Measurements from ENCODE around the gene SLC29A3.
"Not testable (repeated sequence)": the region's sequence is repeated elsewhere in the genome, so short reads cannot be mapped to it uniquely, and the experiment has no call there.

SLC29A3 gene

GRCh38 chr10:71319042-71319799 is at the start of gene SLC29A3:
Gene SLC29A3, plus strand, starts transcription at chr10:71319259. Its CDS starts 51 bp downstream, at chr10:71319310.
- DNase-seq (ENCODE audit: low read depth in 2 of 2): peak; percentile 49 to 53

GRCh38 chr10:71269301-71270288 is 49.5 kb upstream of the SLC29A3 start:
- no peak for DNase-seq (ENCODE audit: low read depth in 2 of 2)

- peak; percentile 37 to 40 for DNase-seq (ENCODE audit: low read depth in 2 of 2)
These were observed 48.5 kb upstream of the SLC29A3 start for GRCh38 chr10:71270301-71271220.

- DNase-seq (ENCODE audit: low read depth in 2 of 2): no peak
These were observed 47.4 kb upstream of the SLC29A3 start for GRCh38 chr10:71271662-71272055.

- peak in 1 of 2 experiments; percentile 39 for DNase-seq (ENCODE audit: low read depth in 2 of 2)
These were observed 46.8 kb upstream of the SLC29A3 start for GRCh38 chr10:71272056-71272771.

GRCh38 chr10:71272974-71273373 is 46.1 kb upstream of the SLC29A3 start:
- not testable (repeated sequence) for DNase-seq (ENCODE audit: low read depth in 2 of 2)

GRCh38 chr10:71273506-71273905 is 45.6 kb upstream of the SLC29A3 start:
- DNase-seq (ENCODE audit: low read depth in 2 of 2): no peak

GRCh38 chr10:71274901-71275796 is 43.9 kb upstream of the SLC29A3 start:
- DNase-seq (ENCODE audit: low read depth in 2 of 2): no peak

GRCh38 chr10:71276873-71277272 is 42.2 kb upstream of the SLC29A3 start:
- DNase-seq (ENCODE audit: low read depth in 2 of 2): no peak

- DNase-seq (ENCODE audit: low read depth in 2 of 2): no peak
These were observed 41.0 kb upstream of the SLC29A3 start for GRCh38 chr10:71277914-71278665.

- no peak for DNase-seq (ENCODE audit: low read depth in 2 of 2)
These were observed 40.1 kb upstream of the SLC29A3 start for GRCh38 chr10:71278691-71279588.

- DNase-seq (ENCODE audit: low read depth in 2 of 2): no peak
These were observed 39.4 kb upstream of the SLC29A3 start for GRCh38 chr10:71279590-71280170.

- no peak for DNase-seq (ENCODE audit: low read depth in 2 of 2)
These were observed 38.8 kb upstream of the SLC29A3 start for GRCh38 chr10:71280216-71280615.

- no peak for DNase-seq (ENCODE audit: low read depth in 2 of 2)
These were observed 38.2 kb upstream of the SLC29A3 start for GRCh38 chr10:71280825-71281224.

GRCh38 chr10:71281646-71282322 is 37.3 kb upstream of the SLC29A3 start:
- no peak for DNase-seq (ENCODE audit: low read depth in 2 of 2)

- DNase-seq (ENCODE audit: low read depth in 2 of 2): no peak
These were observed 36.8 kb upstream of the SLC29A3 start for GRCh38 chr10:71282323-71282680.

GRCh38 chr10:71283410-71283809 is 35.6 kb upstream of the SLC29A3 start:
- DNase-seq (ENCODE audit: low read depth in 2 of 2): no peak
